HG03139 (cell line): Measurements from ENCODE around the gene JADE2.

ENCODE experiments used
- ATAC-seq: cut with Tn5 transposase; IDR thresholded peaks from one replicate; pipeline ENCODE4 v1.9.1; 2021; ENCODE audit not compliant: unreplicated experiment

Gene JADE2

DNA sequence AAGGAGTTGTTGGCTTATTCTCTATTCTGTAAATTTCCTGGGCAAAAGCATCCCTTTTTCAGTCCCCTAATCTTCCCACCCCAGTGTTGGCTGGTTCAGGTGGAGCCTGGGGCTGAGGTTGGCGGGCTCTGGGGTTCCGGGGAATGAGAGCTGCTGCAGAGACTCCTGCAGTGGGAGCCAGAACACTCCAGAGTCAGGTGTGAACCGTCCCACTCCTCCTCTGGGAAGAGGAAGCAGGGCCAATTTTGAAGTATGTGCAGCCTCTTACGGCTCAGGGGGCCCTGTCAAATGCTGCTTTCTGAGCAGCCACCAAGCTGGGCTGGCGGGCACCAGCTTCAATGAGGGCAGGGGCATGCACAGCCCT lies 42.8 kb downstream of the JADE2 start:
- no peak for ATAC-seq

DNA sequence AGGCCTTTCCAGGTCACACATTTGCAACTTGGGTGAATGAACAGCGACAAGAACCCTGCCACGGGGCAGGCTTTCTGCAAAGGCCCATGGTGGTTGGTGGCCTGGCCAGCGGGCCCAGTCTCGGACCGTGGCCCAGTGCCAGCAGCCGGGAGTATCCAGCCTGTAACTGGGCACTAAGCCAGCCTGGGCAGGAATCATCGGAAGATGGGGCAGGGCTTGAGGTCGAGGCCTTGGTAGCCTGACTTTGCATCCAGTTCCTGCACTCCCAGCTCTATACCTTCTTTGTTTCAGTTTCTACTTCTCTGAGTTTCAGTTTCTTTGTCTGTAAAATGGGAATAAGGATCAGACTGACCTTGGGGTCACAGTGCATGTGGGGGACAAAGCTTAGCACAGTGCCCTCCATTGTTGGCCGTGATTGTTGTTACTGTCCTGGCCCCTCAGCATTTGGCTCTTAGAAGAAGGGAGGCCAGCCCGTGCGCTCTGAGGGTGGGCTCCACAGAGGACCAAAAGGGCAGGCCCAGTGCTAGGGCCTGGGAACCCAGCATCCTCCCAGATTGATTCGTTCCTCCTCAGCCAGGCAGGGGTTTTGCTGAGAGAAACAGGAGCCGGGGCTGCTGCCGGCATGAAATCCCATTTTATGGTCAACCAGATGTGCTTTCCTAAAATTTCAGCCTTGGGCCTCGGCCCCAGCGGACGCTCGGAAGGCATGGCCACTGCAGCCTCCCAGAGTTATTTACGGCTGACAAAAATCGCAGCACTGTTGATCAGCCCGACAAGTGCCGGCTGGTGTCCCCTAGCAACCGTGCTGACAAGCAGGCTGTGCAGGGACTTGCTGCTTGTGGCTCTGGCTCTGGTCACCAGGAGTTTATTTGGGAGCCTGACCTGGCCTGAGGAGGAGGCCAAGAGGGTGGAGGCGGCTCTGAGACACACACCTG lies 43.6 kb downstream of the JADE2 start:
- ATAC-seq = no peak

DNA sequence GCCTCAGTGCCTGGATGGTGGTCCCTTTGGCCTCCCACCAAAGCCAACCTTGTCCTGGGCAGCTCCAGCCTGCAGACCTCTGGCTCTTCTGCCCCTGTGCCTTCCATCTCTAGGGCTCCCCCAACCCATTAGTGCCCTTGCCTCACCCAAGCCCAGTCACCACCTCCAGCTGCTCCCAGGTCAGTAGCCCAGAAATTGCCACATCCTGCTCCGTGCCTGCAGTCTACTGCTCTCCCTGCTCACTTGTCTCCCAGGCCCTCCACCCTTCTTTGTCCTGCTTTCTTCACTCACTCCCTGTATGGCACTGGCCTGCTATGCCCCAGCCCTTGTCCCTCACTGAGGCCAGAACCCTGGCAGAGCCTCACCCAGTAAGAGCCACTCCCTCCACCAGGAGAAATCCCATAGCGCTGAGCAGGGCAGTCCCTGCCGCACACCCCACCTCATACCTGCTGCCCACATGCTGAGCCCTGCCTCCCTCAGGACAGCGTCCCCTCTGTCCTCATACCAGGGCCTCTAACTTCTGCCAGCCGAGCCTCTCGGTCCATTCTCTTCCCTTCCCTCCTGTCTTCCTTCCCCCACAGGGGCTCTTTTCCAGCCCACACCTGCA lies 44.4 kb downstream of the JADE2 start:
- no peak for ATAC-seq

DNA sequence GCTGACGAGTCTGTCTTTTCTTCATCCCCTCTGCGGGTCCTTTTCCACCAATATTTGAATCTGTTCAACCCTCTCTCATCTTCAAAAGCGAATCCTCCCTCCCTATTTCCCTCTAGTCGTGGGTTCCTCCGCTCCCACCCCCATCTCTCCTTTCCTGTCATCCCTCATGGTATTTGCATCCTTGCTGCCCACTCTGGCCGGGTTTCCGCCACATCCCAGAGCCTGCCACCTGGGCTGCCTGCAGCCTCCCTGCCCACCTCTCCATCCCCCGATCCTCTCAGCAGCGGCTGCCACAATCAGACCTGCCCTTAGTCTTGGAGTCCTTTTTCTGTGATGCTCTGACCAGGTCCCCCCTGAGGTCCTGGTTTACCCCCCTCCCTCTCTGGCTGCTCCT lies 44.9 kb downstream of the JADE2 start:
- ATAC-seq = no peak

DNA sequence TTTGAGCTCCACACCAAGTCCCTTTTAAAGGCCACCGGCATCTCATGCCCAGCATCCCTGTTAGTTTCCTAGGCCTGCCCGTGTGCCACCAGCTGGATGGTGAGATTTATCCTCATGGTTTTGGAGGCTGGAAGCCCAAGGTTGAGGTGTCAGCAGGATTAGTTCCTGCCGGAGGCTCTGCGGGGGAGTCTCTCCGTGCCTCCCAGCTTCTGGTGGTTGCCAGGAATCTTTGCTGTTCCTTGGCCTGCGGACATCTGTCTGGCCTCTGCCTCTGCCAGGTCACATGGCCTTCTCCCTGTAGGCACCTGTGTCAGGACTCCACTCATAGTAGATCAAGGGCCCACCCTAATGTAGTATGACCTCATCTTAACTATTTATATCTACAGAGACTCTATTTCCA lies 45.4 kb downstream of the JADE2 start:
- ATAC-seq = no peak

DNA sequence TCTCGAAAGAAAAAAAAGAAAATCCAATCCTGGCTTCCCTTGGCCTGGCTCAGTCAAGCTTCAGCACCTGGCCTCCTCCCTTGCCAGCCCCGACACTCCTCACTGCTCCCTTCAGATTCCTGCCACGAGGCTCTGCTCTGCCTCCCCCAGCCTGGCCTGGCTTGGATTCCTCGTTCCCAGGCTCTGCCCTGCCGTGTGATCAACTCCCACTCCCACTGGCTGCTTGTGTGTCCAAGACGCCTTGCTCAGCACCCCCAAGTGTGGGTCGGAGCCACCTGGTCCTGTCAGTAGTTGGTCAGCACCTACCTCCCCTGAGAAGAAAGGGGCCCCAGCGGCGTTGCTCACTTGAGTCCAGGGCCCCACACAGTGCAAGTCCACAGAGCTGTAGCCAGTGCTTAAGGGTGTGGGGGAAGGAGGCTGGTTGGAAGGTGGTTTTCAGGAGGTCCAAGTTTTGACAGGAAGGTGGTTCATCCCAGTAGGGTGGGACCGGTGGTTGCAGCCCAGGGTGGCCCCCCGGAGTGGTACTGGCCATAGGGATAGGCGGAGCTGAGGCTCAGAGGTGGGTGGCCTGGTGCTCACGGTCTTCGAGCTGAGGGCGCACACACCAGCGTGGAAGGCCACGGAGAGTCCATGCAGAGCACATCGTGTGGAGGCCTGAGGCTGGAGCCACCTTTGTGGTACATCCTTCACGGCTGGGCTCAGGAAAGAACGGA lies 46.4 kb downstream of the JADE2 start:
- ATAC-seq = no peak

DNA sequence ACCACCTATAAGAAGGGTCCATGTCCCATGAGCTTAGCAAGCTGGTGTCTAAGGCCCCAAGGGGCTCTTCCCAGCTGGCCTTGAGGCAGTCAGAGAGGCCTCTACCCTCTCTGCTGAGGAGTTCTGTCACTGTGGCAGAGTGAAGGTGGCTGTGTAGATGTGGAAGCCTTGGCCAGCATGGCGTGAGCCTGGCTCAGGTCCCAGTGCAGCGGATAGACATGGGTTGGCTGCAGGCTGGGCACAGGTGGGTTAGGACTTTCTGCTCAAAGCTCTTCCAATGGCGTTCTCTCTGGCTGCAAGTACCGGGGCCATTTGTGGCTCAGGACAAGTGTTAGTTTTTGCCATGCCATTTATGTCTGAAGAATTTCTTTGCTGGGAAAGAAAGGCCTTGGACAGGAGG lies 47.3 kb downstream of the JADE2 start:
- ATAC-seq = no peak

DNA sequence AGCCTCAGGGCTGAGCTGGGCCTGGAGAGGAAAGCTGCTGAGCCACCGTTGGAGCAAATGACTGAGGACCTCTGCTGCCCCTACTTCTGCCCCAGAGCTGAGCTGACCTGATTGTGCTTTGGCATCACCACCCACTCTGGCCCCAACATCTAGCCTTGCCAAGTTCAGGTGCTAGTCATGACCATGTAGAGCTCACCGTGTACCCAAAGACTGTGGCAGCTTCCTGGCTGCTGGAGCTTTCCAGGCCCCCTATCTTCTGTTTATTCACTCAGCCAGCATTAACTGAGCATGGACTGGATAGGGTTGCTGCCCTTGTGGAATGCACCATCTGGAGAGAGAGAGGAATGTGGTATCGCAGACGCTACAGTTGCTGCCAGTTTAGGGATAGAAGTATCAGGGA lies 49.1 kb downstream of the JADE2 start:
- ATAC-seq = no peak

DNA sequence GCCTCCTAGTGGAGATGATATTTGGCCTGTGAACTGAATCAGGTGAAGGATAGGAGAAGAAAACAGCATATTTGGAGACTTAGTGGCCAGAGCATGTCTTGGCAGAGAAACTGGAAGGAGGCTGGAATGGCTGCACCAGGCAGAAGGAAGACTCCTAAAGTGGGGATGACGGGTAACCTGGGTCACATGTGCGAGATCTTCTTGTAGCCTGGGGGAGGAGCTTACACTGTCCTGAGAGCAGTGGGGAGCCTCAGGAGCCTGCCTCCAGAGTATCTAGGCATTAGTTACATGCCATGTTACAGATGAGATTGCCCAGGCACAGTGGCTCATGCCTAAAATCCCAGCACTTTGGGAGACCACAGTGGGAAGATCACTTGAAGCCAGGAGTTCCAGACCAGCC lies 49.8 kb downstream of the JADE2 start:
- no peak for ATAC-seq

DNA sequence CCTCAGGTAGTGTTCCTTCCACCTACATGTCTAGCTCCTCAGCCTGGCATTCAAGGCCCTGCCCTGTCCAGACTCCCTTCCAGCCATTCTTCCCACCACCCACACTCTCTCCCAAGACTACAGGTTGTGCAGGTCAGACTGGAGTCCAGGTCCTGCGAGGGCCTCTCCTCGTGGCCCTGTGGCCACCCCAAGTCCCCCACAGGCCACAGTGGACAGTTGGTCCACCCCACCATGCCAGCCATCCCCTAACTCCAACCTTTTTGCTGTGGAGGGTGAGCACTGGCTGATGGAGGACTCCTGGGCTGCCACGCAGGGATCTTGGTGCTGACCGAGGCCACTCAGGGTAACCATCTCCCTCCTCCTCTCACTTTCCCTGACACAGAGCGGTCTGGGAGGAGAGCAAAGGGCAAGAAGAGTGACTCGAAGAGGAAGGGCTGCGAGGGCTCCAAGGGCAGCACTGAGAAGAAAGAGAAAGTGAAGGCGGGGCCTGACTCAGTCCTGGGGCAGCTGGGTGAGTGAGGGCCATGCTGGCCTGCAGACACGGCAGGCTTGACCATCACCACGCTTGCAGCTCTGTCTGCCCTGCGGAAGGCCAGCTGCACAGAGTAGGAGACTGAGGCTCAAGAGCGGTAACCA lies 51.0 kb downstream of the JADE2 start:
- ATAC-seq = no peak

DNA sequence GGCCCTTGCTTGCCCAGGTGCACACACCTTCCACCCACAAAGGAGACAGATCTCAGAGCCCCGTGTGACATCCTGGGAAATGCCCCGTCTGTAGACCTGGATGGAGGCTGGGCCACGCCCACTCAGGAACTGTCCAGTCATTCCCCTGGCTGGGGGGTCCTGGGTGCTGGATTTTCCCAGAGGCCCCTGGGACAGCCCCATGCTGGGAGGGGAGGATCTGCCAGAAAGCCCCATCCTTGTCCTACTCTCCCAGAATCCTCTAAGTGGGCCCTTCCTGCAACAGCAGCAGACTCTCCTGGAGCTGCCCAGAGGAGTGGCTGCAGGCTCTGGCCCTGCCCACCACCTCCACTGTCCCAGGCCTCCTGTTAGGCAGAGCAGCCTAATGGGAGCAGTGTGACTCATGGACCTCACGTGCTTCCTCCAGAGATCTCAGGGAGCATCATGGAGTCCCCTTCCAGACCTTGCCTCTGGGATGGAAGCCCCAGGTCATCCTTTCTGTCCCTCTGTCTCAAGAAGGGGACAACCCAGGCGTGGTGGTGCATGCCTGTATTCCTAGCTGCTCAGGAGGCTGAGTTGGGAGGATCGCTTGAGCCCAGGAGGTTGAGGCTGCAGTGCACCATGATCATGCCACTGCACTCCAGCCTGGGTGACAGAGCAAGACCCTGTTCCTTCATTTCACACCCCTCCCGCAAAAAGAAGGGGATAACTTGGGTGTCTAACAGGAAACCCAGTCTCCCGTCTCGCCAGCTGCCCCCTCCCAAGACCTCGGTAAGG lies 51.7 kb downstream of the JADE2 start:
- ATAC-seq = no peak

DNA sequence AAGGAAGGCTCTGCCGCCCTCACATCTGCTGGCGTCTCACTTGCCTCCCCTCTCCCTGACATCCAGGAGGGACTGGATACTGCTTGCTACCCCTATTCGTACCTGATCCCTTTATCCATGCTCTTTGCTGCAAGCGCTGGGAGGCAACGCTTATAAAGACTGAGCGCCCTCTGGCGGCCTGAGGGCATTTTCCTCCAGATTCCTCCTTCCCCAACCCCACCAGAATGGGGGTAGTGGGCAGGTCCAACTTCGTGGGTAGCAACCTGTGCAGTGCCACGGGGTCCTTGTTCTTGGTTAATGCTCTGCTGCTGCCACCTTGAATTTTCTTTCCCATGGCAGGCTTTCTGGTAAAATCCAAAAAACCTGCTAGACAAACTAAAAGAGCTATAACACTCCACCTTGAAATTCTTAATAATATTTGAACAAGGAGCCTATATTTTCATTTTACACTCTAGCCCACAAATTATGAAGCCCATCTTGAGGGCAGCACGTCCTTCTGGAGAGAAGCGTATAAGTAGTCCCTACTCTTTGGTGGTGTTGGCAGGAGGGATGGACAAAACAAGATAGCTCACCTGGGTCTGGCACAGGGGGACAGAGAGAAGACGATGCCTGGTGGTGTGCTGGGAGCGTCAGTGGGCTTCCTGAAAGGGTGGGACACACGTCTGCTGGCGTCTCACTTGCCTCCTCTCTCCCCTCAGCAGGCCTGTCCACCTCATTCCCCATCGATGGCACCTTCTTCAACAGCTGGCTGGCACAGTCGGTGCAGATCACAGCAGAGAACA lies 52.5 kb downstream of the JADE2 start:
- ATAC-seq = no peak

DNA sequence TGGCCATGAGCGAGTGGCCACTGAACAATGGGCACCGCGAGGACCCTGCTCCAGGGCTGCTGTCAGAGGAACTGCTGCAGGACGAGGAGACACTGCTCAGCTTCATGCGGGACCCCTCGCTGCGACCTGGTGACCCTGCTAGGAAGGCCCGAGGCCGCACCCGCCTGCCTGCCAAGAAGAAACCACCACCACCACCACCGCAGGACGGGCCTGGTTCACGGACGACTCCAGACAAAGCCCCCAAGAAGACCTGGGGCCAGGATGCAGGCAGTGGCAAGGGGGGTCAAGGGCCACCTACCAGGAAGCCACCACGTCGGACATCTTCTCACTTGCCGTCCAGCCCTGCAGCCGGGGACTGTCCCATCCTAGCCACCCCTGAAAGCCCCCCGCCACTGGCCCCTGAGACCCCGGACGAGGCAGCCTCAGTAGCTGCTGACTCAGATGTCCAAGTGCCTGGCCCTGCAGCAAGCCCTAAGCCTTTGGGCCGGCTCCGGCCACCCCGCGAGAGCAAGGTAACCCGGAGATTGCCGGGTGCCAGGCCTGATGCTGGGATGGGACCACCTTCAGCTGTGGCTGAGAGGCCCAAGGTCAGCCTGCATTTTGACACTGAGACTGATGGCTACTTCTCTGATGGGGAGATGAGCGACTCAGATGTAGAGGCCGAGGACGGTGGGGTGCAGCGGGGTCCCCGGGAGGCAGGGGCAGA lies 53.3 kb downstream of the JADE2 start:
- ATAC-seq = no peak

DNA sequence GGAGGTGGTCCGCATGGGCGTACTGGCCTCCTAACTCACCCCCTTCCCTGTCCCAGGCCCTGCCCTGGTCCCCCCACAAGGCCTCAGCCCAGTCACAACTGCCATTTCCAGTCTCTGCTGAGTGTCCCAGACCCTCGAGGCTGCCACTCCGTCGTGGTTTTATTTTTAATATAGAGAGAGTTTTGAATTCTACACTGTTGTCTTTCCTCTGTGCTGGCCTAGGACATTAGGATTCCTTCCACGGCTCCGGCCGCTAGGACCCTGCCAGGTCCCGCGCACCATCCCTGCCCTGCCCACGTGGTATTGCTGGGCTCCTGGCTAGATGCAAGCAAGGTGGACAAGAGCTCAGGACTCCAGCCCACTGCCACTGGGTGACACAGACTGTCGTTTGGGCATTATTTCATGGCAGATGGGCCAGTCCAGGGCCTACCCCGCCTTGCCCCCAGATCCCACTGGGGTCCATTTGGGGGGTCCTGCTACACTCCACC lies 53.9 kb downstream of the JADE2 start:
- no peak for ATAC-seq

DNA sequence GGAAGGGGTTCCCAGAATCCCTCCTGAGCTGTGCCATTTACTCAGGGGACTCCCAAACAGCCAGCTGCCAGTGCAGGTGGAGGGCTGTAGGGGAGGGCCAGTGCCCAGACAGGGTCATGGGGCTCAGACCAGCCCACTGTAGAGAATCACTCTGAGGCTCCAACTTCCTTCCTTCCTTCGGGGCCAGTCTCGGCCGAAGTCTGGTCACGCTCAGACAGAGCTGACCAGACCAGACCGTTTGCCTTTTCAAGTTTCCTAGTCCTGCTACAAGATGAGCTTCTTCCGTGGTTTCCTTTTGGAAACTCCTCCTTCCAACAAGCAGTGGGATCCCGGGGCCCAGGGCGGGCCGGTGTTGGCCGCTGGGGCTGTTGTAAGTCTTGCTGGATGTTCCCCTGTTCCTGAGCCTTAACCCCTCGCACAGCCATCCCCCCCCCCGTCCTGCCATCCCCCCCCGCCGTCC lies 54.6 kb downstream of the JADE2 start:
- no peak for ATAC-seq

DNA sequence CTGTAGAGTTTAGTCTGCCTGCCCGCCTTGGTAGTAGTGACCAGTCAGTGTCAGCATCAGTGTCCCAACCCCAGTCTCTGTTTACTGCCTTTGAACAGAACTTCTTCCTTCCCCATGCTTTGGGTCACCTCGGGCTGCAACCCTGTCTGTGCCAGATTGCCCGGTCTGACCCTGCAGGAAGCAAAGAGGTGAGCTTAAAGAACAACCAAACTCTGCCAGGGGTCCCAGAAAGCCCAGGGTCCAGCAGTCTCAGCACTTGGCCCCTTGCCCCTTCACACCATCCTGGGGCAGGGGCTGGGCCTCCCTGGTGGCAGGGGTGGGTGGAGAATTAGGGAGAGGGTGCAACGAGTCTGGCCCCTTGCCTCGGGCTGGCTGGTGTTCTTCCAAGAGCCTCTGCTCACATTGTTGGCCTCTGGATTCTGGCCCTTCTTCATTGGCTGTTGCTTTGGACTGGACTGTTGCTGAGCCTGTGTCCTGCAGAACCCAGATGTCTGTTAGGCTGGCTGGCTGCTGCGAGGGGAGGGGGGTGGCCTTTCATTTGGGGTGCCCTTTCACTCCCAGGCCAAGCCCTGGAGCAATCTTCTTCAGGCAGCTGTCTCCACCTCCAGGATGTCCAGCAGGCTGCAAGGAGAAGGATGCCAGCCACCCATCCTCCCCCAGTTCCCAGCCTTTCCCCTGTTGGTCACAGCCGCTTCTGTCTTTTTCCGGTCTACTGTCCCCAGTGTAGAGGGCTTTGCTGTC lies 55.9 kb downstream of the JADE2 start:
- no peak for ATAC-seq

DNA sequence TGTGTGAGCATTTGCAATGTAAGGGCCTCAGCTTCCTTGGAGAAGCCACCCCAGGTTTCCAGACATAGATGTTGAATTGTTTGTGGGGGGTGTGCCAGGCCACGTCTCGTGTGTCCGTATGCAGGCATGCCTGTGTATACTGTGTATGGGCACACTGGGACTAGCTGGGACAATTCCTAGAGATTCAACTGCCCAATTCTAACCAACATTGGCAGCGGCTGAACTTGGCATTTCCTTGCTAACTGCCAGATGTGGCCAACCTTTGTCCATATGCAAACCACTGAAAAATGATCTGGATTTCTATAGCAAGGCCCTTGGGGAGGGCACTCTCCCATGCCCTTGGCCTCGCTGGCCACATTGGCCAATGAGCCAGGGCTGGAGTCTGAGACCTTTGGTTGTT lies 56.8 kb downstream of the JADE2 start:
- no peak for ATAC-seq

DNA sequence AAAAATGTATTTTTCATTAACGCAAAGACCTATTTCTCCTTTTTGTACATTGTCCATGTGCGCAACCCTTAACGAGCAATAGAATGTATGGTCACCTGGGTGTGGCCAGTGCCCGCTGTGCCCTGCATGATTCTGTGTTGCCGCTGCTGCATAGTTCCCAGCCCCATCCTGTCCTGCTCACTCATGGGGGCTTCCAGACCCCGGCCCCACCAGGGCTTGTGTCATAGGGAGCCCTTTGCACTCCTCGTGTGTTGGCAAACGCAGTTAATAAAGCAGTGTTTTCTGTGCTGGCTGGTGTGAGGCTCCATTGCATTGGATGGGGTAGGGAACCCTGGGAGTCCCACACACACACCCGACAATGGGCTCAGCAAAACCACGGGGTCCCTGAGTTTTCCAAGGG lies 57.5 kb downstream of the JADE2 start:
- no peak for ATAC-seq
